Activated CD4-positive, alpha-beta memory T cell treated with anti-CD3 and anti-CD28 coated beads for 36 hours (primary cell): ENCODE measurements around the gene CALCR. TPM values are rescaled to one million over a fixed set of nuclear protein-coding genes. Genes with fewer than 3 reads are reported as not detected.

Experiments
- CTCF ChIA-PET: fragments of 350-600 bp; sonication (Branson Sonifier 250); formaldehyde crosslinking; loops from one replicate; lab custom pipeline; 2021; ENCODE audit warnings: antibody characterized with exemption, inconsistent platforms; lab: Charles Lee
- POLR2A ChIA-PET: fragments of 350-600 bp; sonication (Branson Sonifier 250); formaldehyde crosslinking; loops from one replicate; lab custom pipeline; 2021; ENCODE audit warnings: antibody characterized with exemption; lab: Charles Lee
- DNase-seq: peaks from one replicate; pipeline ENCODE4 v3.0.0-alpha.2; 2020
- H3K27ac Mint-ChIP-seq: one replicate; pipeline ENCODE4 v1.8.0; 2021; ENCODE audit warnings: mixed read lengths
- H3K27me3 Mint-ChIP-seq: one replicate; pipeline ENCODE4 v1.8.0; 2021; ENCODE audit warnings: mixed read lengths
- H3K36me3 Mint-ChIP-seq: one replicate; pipeline ENCODE4 v1.8.0; 2021; ENCODE audit warnings: mixed read lengths
- H3K4me1 Mint-ChIP-seq: one replicate; pipeline ENCODE4 v1.8.0; 2021; ENCODE audit warnings: low read depth, mixed read lengths
- H3K4me3 Mint-ChIP-seq: one replicate; pipeline ENCODE4 v1.8.0; 2021; ENCODE audit warnings: mild to moderate bottlenecking, mixed read lengths
- H3K9me3 Mint-ChIP-seq: one replicate; pipeline ENCODE4 v1.8.0; 2021; ENCODE audit warnings: mixed read lengths
- intact Hi-C: fragments of 100-400 bp; cut with micrococcal nuclease; formaldehyde crosslinking; loops from one replicate; pipeline ENCODE4 v1.15.1; 2023
- total RNA-seq, 2 experiments: library from RNA; stranded (reverse); gene quantifications; one replicate each; pipeline ENCODE4 v1.2.3, GENCODE V29; 2021

Gene CALCR
- total RNA-seq, 2 experiments from 2014 or later = not detected

- peaks cover 16% of the 10 kb centered on the region for H3K27me3 Mint-ChIP-seq
- CTCF ChIA-PET = no interaction called here
- no peak for DNase-seq
- no peak overlapping the region for H3K4me3 Mint-ChIP-seq
- H3K4me1 Mint-ChIP-seq = no peaks in the 10 kb centered on the region
- no peaks in the 10 kb centered on the region for H3K9me3 Mint-ChIP-seq
- no peak overlapping the region for H3K27ac Mint-ChIP-seq
- intact Hi-C loops = no loop called here
- POLR2A ChIA-PET = no interaction called here
- H3K36me3 Mint-ChIP-seq = no peaks in the 10 kb centered on the region
Observed at GRCh38 chr7:93579431-93579830, 4.9 kb upstream of the CALCR start.

- Mint-ChIP-seq H3K4me3 (no peak overlapping the region), H3K27ac (no peak overlapping the region), H3K4me1 (no peaks in the 10 kb centered on the region), H3K36me3 (no peaks in the 10 kb centered on the region), H3K9me3 (no peaks in the 10 kb centered on the region), H3K27me3 (peaks cover 21% of the 10 kb centered on the region)
- CTCF ChIA-PET = no interaction called here
- POLR2A ChIA-PET = no interaction called here
- DNase-seq = no peak
- intact Hi-C loops = no loop called here
Observed at GRCh38 chr7:93578762-93579161, 4.2 kb upstream of the CALCR start.

GRCh38 chr7:93575555-93576399 lies 1.3 kb upstream of the CALCR start:
- DNase-seq = no peak
- Mint-ChIP-seq H3K9me3 (no peaks in the 10 kb centered on the region), H3K27me3 (peaks cover 22% of the 10 kb centered on the region), H3K36me3 (no peaks in the 10 kb centered on the region), H3K27ac (no peak overlapping the region), H3K4me1 (no peaks in the 10 kb centered on the region), H3K4me3 (no peak overlapping the region)
- POLR2A ChIA-PET = no interaction called here
- intact Hi-C loops = no loop called here
- CTCF ChIA-PET = no interaction called here

GRCh38 chr7:93574269-93574645 lies 267 bp downstream of the CALCR start:
- ChIA-PET POLR2A (no interaction called here), CTCF (no interaction called here)
- no peak overlapping the region for H3K4me3 Mint-ChIP-seq
- H3K36me3 Mint-ChIP-seq = no peaks in the 10 kb centered on the region
- intact Hi-C loops = no loop called here
- peaks cover 22% of the 10 kb centered on the region for H3K27me3 Mint-ChIP-seq
- no peaks in the 10 kb centered on the region for H3K9me3 Mint-ChIP-seq
- no peak for DNase-seq
- H3K27ac Mint-ChIP-seq = no peak overlapping the region
- no peaks in the 10 kb centered on the region for H3K4me1 Mint-ChIP-seq

GRCh38 chr7:93569189-93569588 lies 5.3 kb downstream of the CALCR start:
- intact Hi-C loops = no loop called here
- POLR2A ChIA-PET = no interaction called here
- Mint-ChIP-seq H3K9me3 (no peaks in the 10 kb centered on the region), H3K36me3 (no peaks in the 10 kb centered on the region), H3K27me3 (peaks cover 5% of the 10 kb centered on the region), H3K4me3 (no peak overlapping the region), H3K4me1 (no peaks in the 10 kb centered on the region), H3K27ac (no peak overlapping the region)
- DNase-seq = no peak
- CTCF ChIA-PET = no interaction called here

- Mint-ChIP-seq H3K4me3 (no peak overlapping the region), H3K27ac (no peak overlapping the region), H3K4me1 (no peaks in the 10 kb centered on the region), H3K27me3 (no peaks in the 10 kb centered on the region), H3K36me3 (no peaks in the 10 kb centered on the region), H3K9me3 (no peaks in the 10 kb centered on the region)
- ChIA-PET CTCF (no interaction called here), POLR2A (no interaction called here)
- no peak for DNase-seq
- intact Hi-C loops = no loop called here
Observed at GRCh38 chr7:93566876-93567275, 7.6 kb downstream of the CALCR start.

GRCh38 chr7:93563584-93563983 lies 10.9 kb downstream of the CALCR start:
- Mint-ChIP-seq H3K4me3 (no peak overlapping the region), H3K27me3 (no peaks in the 10 kb centered on the region), H3K4me1 (no peaks in the 10 kb centered on the region), H3K36me3 (no peaks in the 10 kb centered on the region), H3K27ac (no peak overlapping the region), H3K9me3 (no peaks in the 10 kb centered on the region)
- intact Hi-C loops = no loop called here
- ChIA-PET CTCF (no interaction called here), POLR2A (no interaction called here)
- no peak for DNase-seq

GRCh38 chr7:93562936-93563335 lies 11.6 kb downstream of the CALCR start:
- intact Hi-C loops = no loop called here
- Mint-ChIP-seq H3K27ac (no peak overlapping the region), H3K4me3 (no peak overlapping the region), H3K27me3 (no peaks in the 10 kb centered on the region), H3K9me3 (no peaks in the 10 kb centered on the region), H3K4me1 (no peaks in the 10 kb centered on the region), H3K36me3 (no peaks in the 10 kb centered on the region)
- no peak for DNase-seq
- ChIA-PET CTCF (interaction anchor here (0.5 kb wide), 1 partner anchor 1369 kb away, joined by 3 read pairs; no protein-coding TSS in a partner anchor), POLR2A (no interaction called here)

GRCh38 chr7:93562106-93562505 lies 12.4 kb downstream of the CALCR start:
- Mint-ChIP-seq H3K27ac (no peak overlapping the region), H3K4me3 (no peak overlapping the region), H3K9me3 (no peaks in the 10 kb centered on the region), H3K27me3 (no peaks in the 10 kb centered on the region), H3K4me1 (no peaks in the 10 kb centered on the region), H3K36me3 (no peaks in the 10 kb centered on the region)
- DNase-seq = no peak
- intact Hi-C loops = no loop called here
- ChIA-PET POLR2A (interaction anchor here (0.6 kb wide), 1 partner anchor 1482 kb away, joined by 3 read pairs; no protein-coding TSS in a partner anchor), CTCF (no interaction called here)

- H3K27me3 Mint-ChIP-seq = no peaks in the 10 kb centered on the region
- H3K4me3 Mint-ChIP-seq = no peak overlapping the region
- ChIA-PET CTCF (no interaction called here), POLR2A (no interaction called here)
- no peaks in the 10 kb centered on the region for H3K36me3 Mint-ChIP-seq
- no peaks in the 10 kb centered on the region for H3K4me1 Mint-ChIP-seq
- DNase-seq = no peak
- no peak overlapping the region for H3K27ac Mint-ChIP-seq
- intact Hi-C loops = no loop called here
- no peaks in the 10 kb centered on the region for H3K9me3 Mint-ChIP-seq
Observed at GRCh38 chr7:93559639-93560491, 14.7 kb downstream of the CALCR start.

GRCh38 chr7:93558705-93559614 lies 15.6 kb downstream of the CALCR start:
- CTCF ChIA-PET = no interaction called here
- no peaks in the 10 kb centered on the region for H3K4me1 Mint-ChIP-seq
- POLR2A ChIA-PET = no interaction called here
- no peak overlapping the region for H3K4me3 Mint-ChIP-seq
- intact Hi-C loops = no loop called here
- H3K9me3 Mint-ChIP-seq = no peaks in the 10 kb centered on the region
- DNase-seq = no peak
- no peaks in the 10 kb centered on the region for H3K27me3 Mint-ChIP-seq
- H3K27ac Mint-ChIP-seq = no peak overlapping the region
- H3K36me3 Mint-ChIP-seq = no peaks in the 10 kb centered on the region

- POLR2A ChIA-PET = no interaction called here
- CTCF ChIA-PET = interaction anchor here (1.2 to 2.3 kb wide), 3 partner anchors 109 to 306 kb away, joined by 3 to 7 read pairs (median 3); no protein-coding TSS in a partner anchor
- no peak overlapping the region for H3K4me3 Mint-ChIP-seq
- intact Hi-C loops = loop anchor here (1.0 kb wide), 1 partner anchor 307 kb away; no protein-coding TSS in a partner anchor
- no peak for DNase-seq
- H3K9me3 Mint-ChIP-seq = no peaks in the 10 kb centered on the region
- H3K4me1 Mint-ChIP-seq = no peaks in the 10 kb centered on the region
- H3K27me3 Mint-ChIP-seq = peaks cover 2% of the 10 kb centered on the region
- H3K36me3 Mint-ChIP-seq = no peaks in the 10 kb centered on the region
- H3K27ac Mint-ChIP-seq = no peak overlapping the region
Observed at GRCh38 chr7:93551931-93552330, 22.6 kb downstream of the CALCR start.
